B cell (primary cell): ENCODE measurements around the gene SRSF2. TPM values are rescaled to one million over a fixed set of nuclear protein-coding genes. Genes with fewer than 3 reads are reported as not detected.

Experiments
- ATAC-seq: fragments of 200-7000 bp; cut with Tn5 transposase; one replicate; pipeline ENCODE4 v1.10.0; 2021; ENCODE audit warnings: low read depth, mild to moderate bottlenecking, moderate number of reproducible peaks, moderate library complexity
- CTCF ChIA-PET: fragments of 350-600 bp; sonication (Branson Sonifier 250); formaldehyde crosslinking; loops from one replicate; lab custom pipeline; 2021; ENCODE audit warnings: antibody characterized with exemption, inconsistent platforms; lab: Charles Lee
- POLR2A ChIA-PET: fragments of 350-600 bp; sonication (Branson Sonifier 250); formaldehyde crosslinking; loops from one replicate; lab custom pipeline; 2021; ENCODE audit warnings: antibody characterized with exemption; lab: Charles Lee
- DNase-seq: peaks from one replicate; pipeline ENCODE4 v3.0.0; 2013
- H2AFZ ChIP-seq: 2 replicates; pipeline ENCODE4 v1.6.1; 2012; ENCODE audit warnings: mild to moderate bottlenecking, low read depth, low read length; ENCODE audit not compliant: insufficient read depth, poor library complexity, severe bottlenecking
- H3K27ac ChIP-seq, 2 donors: 1 replicate in 1 of 2; 2 replicates in 1 of 2; pipeline ENCODE4 v1.5.1; 2012 to 2013; ENCODE audit warnings: low read length in 2 of 2, mild to moderate bottlenecking in 2 of 2, moderate library complexity in 1 of 2
- H3K27me3 ChIP-seq, 4 experiments: fragments of 200-600 bp in 1 of 4; sonication (generic) in 1 of 4; replicated peaks in 1 of 4; 1 replicate in 2 of 4; 2 replicates in 2 of 4; pipeline versions ENCODE4 v1.6.1 to v1.7.0; 2013 to 2016; ENCODE audit warnings: low read length in 3 of 4, mild to moderate bottlenecking in 2 of 4, mixed read lengths in 1 of 4, moderate library complexity in 1 of 4; ENCODE audit not compliant: insufficient read depth in 4 of 4, control insufficient read depth in 3 of 4; ENCODE audit errors: control extremely low read depth in 1 of 4
- H3K36me3 ChIP-seq, 2 experiments: replicated peaks in 1 of 2; 1 replicate in 1 of 2; 2 replicates in 1 of 2; pipeline versions ENCODE4 v1.6.1 to v1.7.1; 2013; ENCODE audit warnings: low read length in 1 of 2; ENCODE audit not compliant: insufficient read depth in 2 of 2, control insufficient read depth in 1 of 2; ENCODE audit errors: control extremely low read depth in 1 of 2, extremely low read depth in 1 of 2
- H3K4me1 ChIP-seq, 2 donors: fragments of 200-600 bp in 1 of 2; sonication (generic) in 1 of 2; 1 replicate in 1 of 2; 2 replicates in 1 of 2; pipeline versions ENCODE4 v1.5.1 to v1.6.1; 2013 to 2017; ENCODE audit warnings: low read length in 2 of 2; ENCODE audit not compliant: control insufficient read depth in 2 of 2, insufficient read depth in 2 of 2
- H3K4me2 ChIP-seq: replicated peaks from 2 replicates; pipeline ENCODE3; 2012; ENCODE audit warnings: mild to moderate bottlenecking, low read depth, low read length; ENCODE audit not compliant: poor library complexity, severe bottlenecking
- H3K4me3 ChIP-seq, 5 experiments: fragments of 200-600 bp in 1 of 5; sonication (generic) in 1 of 5; 1 replicate in 3 of 5; 2 replicates in 2 of 5; pipeline versions ENCODE4 v1.5.1 to v1.7.0; 2011 to 2016; ENCODE audit warnings: low read length in 4 of 5, mild to moderate bottlenecking in 4 of 5, low read depth in 2 of 5, control low read depth in 1 of 5, moderate library complexity in 1 of 5; ENCODE audit not compliant: insufficient read depth in 1 of 5; ENCODE audit errors: control extremely low read depth in 1 of 5, extremely low read depth in 1 of 5
- H3K79me2 ChIP-seq: fragments of 200-600 bp; sonication (generic); one replicate; pipeline ENCODE4 v1.6.0; 2016; ENCODE audit warnings: low read length; ENCODE audit not compliant: control insufficient read depth, insufficient read depth
- H3K9ac ChIP-seq: fragments of 200-600 bp; sonication (generic); 2 replicates; pipeline ENCODE4 v1.6.1; 2017; ENCODE audit warnings: mild to moderate bottlenecking, low read length, moderate library complexity
- H3K9me3 ChIP-seq, 3 donors: one replicate each; pipeline versions ENCODE4 v1.6.1 to v1.7.1; 2013; ENCODE audit warnings: low read length in 2 of 3; ENCODE audit not compliant: control insufficient read depth in 2 of 3, insufficient read depth in 1 of 3; ENCODE audit errors: control extremely low read depth in 1 of 3
- H4K20me1 ChIP-seq: 2 replicates; pipeline ENCODE4 v1.6.0; 2012; ENCODE audit warnings: mild to moderate bottlenecking, low read length; ENCODE audit not compliant: insufficient read depth, control insufficient read depth, poor library complexity, severe bottlenecking
- H3K27ac Mint-ChIP-seq: one replicate; pipeline ENCODE4 v1.8.0; 2021; ENCODE audit warnings: mixed read lengths
- H3K27me3 Mint-ChIP-seq: one replicate; pipeline ENCODE4 v1.8.0; 2021; ENCODE audit warnings: mixed read lengths
- H3K4me1 Mint-ChIP-seq: one replicate; pipeline ENCODE4 v1.8.0; 2021; ENCODE audit warnings: mixed read lengths
- H3K4me3 Mint-ChIP-seq: one replicate; pipeline ENCODE4 v1.8.0; 2021; ENCODE audit warnings: mixed read lengths
- H3K9me3 Mint-ChIP-seq: one replicate; pipeline ENCODE4 v1.8.0; 2022; ENCODE audit warnings: mixed read lengths; ENCODE audit not compliant: insufficient read depth
- EZH2 ChIP-seq: IDR thresholded peaks from 2 replicates; pipeline ENCODE4 v1.6.1; 2012; ENCODE audit warnings: borderline replicate concordance, low read depth, mild to moderate bottlenecking, moderate library complexity, low read length; ENCODE audit not compliant: insufficient read depth, poor library complexity, severe bottlenecking
- WGBS: methylation state at CpG from one replicate; pipeline ENCODE4 v1.1.5; 2013; ENCODE audit warnings: missing lambda C conversion rate; ENCODE audit not compliant: insufficient coverage; 5-methylcytosine and 5-hydroxymethylcytosine counted together
- intact Hi-C: fragments of 100-400 bp; cut with micrococcal nuclease; formaldehyde crosslinking; loops from one replicate; pipeline ENCODE4 v1.10.0; 2022
- polyA plus RNA-seq: library from polyadenylated mRNA; depleted of rRNA; stranded (reverse); fragments of >200 nt; gene quantifications from 2 replicates; pipeline ENCODE4 v1.2.3, GENCODE V29; 2012
- total RNA-seq, 2 donors: library from RNA; stranded (reverse); fragments of 120-200 nt in 1 of 2; gene quantifications; 1 replicate in 1 of 2; 2 replicates in 1 of 2; pipeline versions ENCODE4 v1.2.3 to v1.2.4, GENCODE V29; 2013 to 2022
- TF ChIP-seq, protein P1 (sequence below): fragments of 200-600 bp; IDR thresholded peaks from one replicate; pipeline ENCODE4 v1.8.0; 2022; ENCODE audit warnings: antibody characterized with exemption, mild to moderate bottlenecking

Gene SRSF2
- total and polyA plus RNA-seq, 2 donors (not counting 1 experiment from before 2014, with no cell fraction given), result 362 to 764 TPM

DNA sequence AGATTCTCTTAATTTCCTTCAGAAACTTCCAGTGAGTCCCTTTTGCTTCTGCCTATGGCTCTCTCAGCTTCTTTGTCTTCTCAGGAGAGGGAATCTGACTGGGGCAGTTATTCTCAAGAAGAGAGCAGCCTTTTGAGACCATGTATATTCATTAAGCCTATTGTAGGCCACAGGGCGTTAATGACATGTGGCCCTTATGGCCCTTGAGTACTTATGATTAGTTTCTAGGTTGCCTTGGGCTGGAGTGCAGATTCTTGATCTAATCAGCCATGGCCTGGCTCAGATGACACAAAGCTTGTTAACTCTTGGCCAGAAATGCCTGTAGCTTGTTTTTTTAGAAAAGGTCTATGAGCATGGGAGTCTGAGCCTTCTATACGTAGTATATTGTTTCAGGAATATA lies 18.2 kb upstream of the SRSF2 start:
- Histone ChIP-seq H3K27ac (no peak overlapping the region), H3K27me3 (no peaks in the 10 kb centered on the region), H2AFZ (no peak overlapping the region), H4K20me1 (no peaks in the 10 kb centered on the region), H3K4me1 (peaks cover 0 to 15% of the 10 kb centered on the region in 2 donors), H3K9ac (no peak overlapping the region), H3K79me2 (no peaks in the 10 kb centered on the region), H3K36me3 (peaks cover 7 to 15% of the 10 kb centered on the region in 2 experiments), H3K4me3 (no peak overlapping the region), H3K9me3 (no peaks in the 10 kb centered on the region), H3K4me2 (no peak overlapping the region)
- H3K27ac Mint-ChIP-seq, result no peak overlapping the region
- TF ChIP-seq EZH2, result no peak
- TF ChIP-seq, protein P1, sequence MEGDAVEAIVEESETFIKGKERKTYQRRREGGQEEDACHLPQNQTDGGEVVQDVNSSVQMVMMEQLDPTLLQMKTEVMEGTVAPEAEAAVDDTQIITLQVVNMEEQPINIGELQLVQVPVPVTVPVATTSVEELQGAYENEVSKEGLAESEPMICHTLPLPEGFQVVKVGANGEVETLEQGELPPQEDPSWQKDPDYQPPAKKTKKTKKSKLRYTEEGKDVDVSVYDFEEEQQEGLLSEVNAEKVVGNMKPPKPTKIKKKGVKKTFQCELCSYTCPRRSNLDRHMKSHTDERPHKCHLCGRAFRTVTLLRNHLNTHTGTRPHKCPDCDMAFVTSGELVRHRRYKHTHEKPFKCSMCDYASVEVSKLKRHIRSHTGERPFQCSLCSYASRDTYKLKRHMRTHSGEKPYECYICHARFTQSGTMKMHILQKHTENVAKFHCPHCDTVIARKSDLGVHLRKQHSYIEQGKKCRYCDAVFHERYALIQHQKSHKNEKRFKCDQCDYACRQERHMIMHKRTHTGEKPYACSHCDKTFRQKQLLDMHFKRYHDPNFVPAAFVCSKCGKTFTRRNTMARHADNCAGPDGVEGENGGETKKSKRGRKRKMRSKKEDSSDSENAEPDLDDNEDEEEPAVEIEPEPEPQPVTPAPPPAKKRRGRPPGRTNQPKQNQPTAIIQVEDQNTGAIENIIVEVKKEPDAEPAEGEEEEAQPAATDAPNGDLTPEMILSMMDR, result no peak
- ChIA-PET CTCF (interaction anchor here (0.8 kb wide), 1 partner anchor 13 kb away, joined by 3 read pairs; no protein-coding TSS in a partner anchor), POLR2A (no interaction called here)
- 100% methylated on average over 1 of the region's 2 CpGs for WGBS
- DNase-seq (no peak), ATAC-seq (no peak)
- intact Hi-C loops, result no loop called here
- no peaks in the 10 kb centered on the region for H3K27me3 Mint-ChIP-seq
- no peak overlapping the region for H3K4me3 Mint-ChIP-seq
- H3K4me1 Mint-ChIP-seq, result peaks cover 12% of the 10 kb centered on the region
- no peaks in the 10 kb centered on the region for H3K9me3 Mint-ChIP-seq

DNA sequence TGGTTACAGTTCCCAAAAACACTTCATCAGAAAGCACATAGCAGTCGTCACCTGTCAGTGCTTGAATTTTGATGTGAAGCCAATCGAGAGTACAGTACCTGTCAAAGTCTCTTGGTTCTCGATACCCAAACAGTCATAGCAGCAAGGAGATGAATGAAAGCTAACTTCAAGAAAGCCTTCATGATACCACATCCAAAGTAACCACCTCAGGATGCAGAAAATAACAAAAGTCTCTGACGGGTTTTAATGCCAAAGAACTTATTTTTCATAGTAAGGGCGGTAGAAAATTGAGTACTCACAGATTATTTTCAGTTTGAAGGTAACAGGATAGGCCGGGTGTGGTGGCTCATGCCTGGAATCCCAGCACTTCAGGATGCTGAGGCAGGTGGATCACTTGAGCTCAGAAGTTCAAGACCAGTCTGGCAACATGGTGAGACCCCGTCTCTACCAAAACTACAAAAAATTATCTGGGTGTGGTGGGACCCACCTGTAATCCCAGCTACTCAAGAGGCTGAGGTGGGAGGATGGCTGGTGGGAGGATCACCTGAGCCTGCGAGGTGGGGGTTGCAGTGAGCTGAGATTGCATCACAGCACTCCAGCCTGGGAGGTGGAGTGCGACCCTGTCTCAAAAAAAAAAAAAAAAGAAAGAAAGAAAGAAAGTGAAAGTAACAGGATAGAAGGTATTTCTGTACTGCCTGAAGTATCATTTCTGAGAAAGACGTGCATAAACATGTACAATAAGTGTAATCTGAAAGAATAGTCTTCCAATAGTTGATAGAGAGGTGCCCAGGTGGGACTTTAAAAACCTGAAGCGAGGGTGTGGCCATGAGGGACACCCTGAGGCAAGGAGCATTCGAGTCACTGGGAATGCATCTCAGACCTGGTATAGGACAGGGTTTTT lies 16.2 kb upstream of the SRSF2 start:
- H3K4me2 ChIP-seq, result no peak overlapping the region
- H3K9me3 ChIP-seq, result no peaks in the 10 kb centered on the region
- no peak for ATAC-seq
- POLR2A ChIA-PET, result no interaction called here
- H3K4me1 ChIP-seq, result peaks cover 0 to 15% of the 10 kb centered on the region in 2 donors
- no peak overlapping the region for H2AFZ ChIP-seq
- H3K9ac ChIP-seq, result no peak overlapping the region
- Mint-ChIP-seq H3K4me1 (peaks cover 12% of the 10 kb centered on the region), H3K27me3 (no peaks in the 10 kb centered on the region), H3K9me3 (no peaks in the 10 kb centered on the region), H3K27ac (no peak overlapping the region), H3K4me3 (no peak overlapping the region)
- CTCF ChIA-PET, result no interaction called here
- TF ChIP-seq, protein P1, result no peak
- no peak for TF ChIP-seq EZH2
- intact Hi-C loops, result no loop called here
- H3K79me2 ChIP-seq, result no peaks in the 10 kb centered on the region
- DNase-seq, result no peak
- WGBS, result 70% methylated on average over 7 of the region's 12 CpGs
- no peak overlapping the region for H3K27ac ChIP-seq
- H3K27me3 ChIP-seq, result no peaks in the 10 kb centered on the region
- H3K4me3 ChIP-seq, result no peak overlapping the region
- H3K36me3 ChIP-seq, result peaks cover 5 to 15% of the 10 kb centered on the region in 2 experiments
- no peaks in the 10 kb centered on the region for H4K20me1 ChIP-seq
